ENCODE measurements around the gene GRID2IP. TPM values are rescaled to one million over a fixed set of nuclear protein-coding genes. Genes with fewer than 3 reads are reported as not detected.

GRID2IP gene
- total RNA-seq, 1 donor from 2014 or later = 0.43 TPM

DNA sequence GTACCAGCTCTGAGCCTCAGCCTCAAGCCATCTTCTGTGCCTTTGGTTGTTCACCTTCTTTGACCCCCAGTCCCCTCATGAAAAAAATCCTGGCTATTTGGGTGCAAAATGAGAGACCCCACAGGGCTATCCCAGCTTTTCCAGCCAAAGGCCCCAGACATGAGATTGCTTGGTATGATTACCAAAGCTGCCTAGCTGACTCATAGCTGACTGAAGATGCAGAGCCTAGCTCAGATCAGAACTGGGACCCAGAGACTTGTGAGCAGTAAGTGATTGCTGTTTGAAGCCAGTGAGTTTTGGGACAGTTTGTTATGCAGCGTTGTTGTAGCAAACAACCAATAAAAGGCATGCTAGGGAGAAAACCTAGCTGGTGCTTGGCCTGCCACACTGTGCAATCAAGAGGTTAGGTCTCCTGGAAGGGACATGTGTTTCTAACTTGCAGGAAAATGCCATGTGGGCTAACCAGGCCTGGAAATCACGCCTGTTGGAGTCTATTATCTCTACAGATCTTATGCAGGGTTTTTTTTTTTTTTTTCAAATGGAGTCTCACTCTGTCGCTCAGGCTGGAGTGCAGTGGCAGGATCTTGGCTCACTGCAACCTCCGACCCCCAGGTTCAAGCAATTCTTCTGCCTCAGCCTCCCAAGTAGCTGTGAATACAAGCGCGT, 55.5 kb downstream of the GRID2IP start:
- Mint-ChIP-seq H3K36me3 (no peaks in the 10 kb centered on the region), H3K4me1 (ENCODE audit: unreplicated experiment) (no peaks in the 10 kb centered on the region), H3K9me3 (no peaks in the 10 kb centered on the region), H3K27me3 (peaks cover 4% of the 10 kb centered on the region), H3K4me3 (no peak overlapping the region), H3K27ac (no peak overlapping the region)
- no peak for TF ChIP-seq CTCF (conservative IDR thresholded peaks at IDR 0.05)
- no peak for DNase-seq (ENCODE audit: extremely low spot score, unreplicated experiment)

DNA sequence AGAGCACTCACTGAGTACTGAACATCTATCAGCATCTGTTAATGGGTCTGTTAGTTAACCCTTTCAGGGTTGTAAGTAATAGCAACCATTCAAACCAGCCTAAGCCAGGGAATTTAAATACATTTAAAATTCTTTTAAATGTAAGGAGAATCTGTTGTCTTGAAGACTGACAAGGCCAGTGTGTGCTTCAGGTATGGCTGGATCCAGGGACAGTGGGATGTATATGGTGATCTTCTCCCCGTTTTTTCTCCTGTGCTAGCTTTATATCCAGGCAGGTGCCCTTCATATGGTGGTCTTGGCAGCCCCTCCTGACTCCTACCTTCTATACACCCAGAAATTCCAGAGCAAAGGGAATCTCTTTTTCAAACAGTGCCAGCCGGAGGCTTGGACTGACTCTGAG, 56.9 kb downstream of the GRID2IP start:
- no peak for DNase-seq (ENCODE audit: extremely low spot score, unreplicated experiment)
- Mint-ChIP-seq H3K27ac (no peak overlapping the region), H3K4me3 (no peak overlapping the region), H3K36me3 (no peaks in the 10 kb centered on the region), H3K4me1 (ENCODE audit: unreplicated experiment) (no peaks in the 10 kb centered on the region), H3K27me3 (peaks cover 4% of the 10 kb centered on the region), H3K9me3 (no peaks in the 10 kb centered on the region)
- TF ChIP-seq CTCF (conservative IDR thresholded peaks at IDR 0.05) = no peak

GRCh38 chr7:6491194-6491593, 60.1 kb downstream of the GRID2IP start:
- Mint-ChIP-seq H3K4me3 (no peak overlapping the region), H3K27ac (no peak overlapping the region), H3K9me3 (no peaks in the 10 kb centered on the region), H3K4me1 (ENCODE audit: unreplicated experiment) (no peaks in the 10 kb centered on the region), H3K27me3 (peaks cover 4% of the 10 kb centered on the region), H3K36me3 (no peaks in the 10 kb centered on the region)
- DNase-seq (ENCODE audit: extremely low spot score, unreplicated experiment) = no peak
- TF ChIP-seq CTCF (conservative IDR thresholded peaks at IDR 0.05) = no peak

GRCh38 chr7:6489612-6490011, 61.6 kb downstream of the GRID2IP start:
- Mint-ChIP-seq H3K27me3 (peaks cover 4% of the 10 kb centered on the region), H3K4me3 (no peak overlapping the region), H3K27ac (no peak overlapping the region), H3K9me3 (peaks cover 2% of the 10 kb centered on the region), H3K4me1 (ENCODE audit: unreplicated experiment) (peaks cover 2% of the 10 kb centered on the region), H3K36me3 (no peaks in the 10 kb centered on the region)
- DNase-seq (ENCODE audit: extremely low spot score, unreplicated experiment) = no peak
- no peak for TF ChIP-seq CTCF (conservative IDR thresholded peaks at IDR 0.05)

- Mint-ChIP-seq H3K9me3 (peaks cover 5% of the 10 kb centered on the region), H3K36me3 (no peaks in the 10 kb centered on the region), H3K27me3 (peaks cover 4% of the 10 kb centered on the region), H3K27ac (no peak overlapping the region), H3K4me1 (ENCODE audit: unreplicated experiment) (peaks cover 6% of the 10 kb centered on the region), H3K4me3 (peak overlapping the region; percentile 45)
- no peak for TF ChIP-seq CTCF (conservative IDR thresholded peaks at IDR 0.05)
- DNase-seq (ENCODE audit: extremely low spot score, unreplicated experiment) = no peak
Observed at GRCh38 chr7:6487184-6487545, 64.1 kb downstream of the GRID2IP start.

Data from type B pancreatic cell (in vitro differentiated cells).